ENCODE data around the gene IFNAR1. TPM values are rescaled to one million over a fixed set of nuclear protein-coding genes. Genes with fewer than 3 reads are reported as not detected.

The IFNAR1 gene
- total and polyA plus RNA-seq, 2 of the 4 experiments (the other 2 are of a cell fraction) = 7.8 to 9.9 TPM

GRCh38 chr21:33305344-33305671 is 19.5 kb upstream of the IFNAR1 start:
- Histone ChIP-seq H3K4ac (ENCODE audit: low read depth, low read length) (no peak overlapping the region), H3K14ac (replicated peaks; ENCODE audit: low read depth, low read length) (no peak overlapping the region), H2BK5ac (ENCODE audit: low read depth, low read length, poor library complexity, severe bottlenecking) (no peak overlapping the region), H3K18ac (ENCODE audit: low read depth, low read length) (no peak overlapping the region), H3K9me3 (ENCODE audit: control insufficient read depth, insufficient read depth, low read length) (peaks cover 2% of the 10 kb centered on the region; the same call in 1 of the 2 replicates), H3K4me1 (ENCODE audit: control insufficient read depth, insufficient read depth, low read length) (peaks cover 5% of the 10 kb centered on the region), H4K5ac (ENCODE audit: low read depth, low read length) (no peak overlapping the region), H3K36me3 (ENCODE audit: control insufficient read depth, insufficient read depth, low read length) (no peaks in the 10 kb centered on the region), H2AK9ac (replicated peaks; ENCODE audit: low read depth, low read length, poor library complexity) (no peak overlapping the region), H3K4me2 (ENCODE audit: low read depth, low read length) (no peak overlapping the region), H4K8ac (ENCODE audit: low read depth in 2 of 2, low read length in 2 of 2) (no peak overlapping the region), H4K91ac (ENCODE audit: insufficient read depth, low read depth, low read length) (no peak overlapping the region), H2BK15ac (ENCODE audit: low read depth, low read length) (no peak overlapping the region), H2AFZ (replicated peaks; ENCODE audit: low read length, poor library complexity) (no peak overlapping the region), H3K27me3 (ENCODE audit: control insufficient read depth, insufficient read depth, low read length) (0 out of 2 replicates have a peak, but pooled peaks cover 4% of the 10 kb centered on the region), H3K23ac (ENCODE audit: low read depth, low read length) (no peak overlapping the region), H3K9ac (ENCODE audit: low read depth, low read length) (no peak overlapping the region), H4K20me1 (ENCODE audit: insufficient read depth, low read length) (no peaks in the 10 kb centered on the region), H3K9me1 (ENCODE audit: insufficient read depth, low read length) (no peaks in the 10 kb centered on the region), H2BK120ac (ENCODE audit: low read depth, low read length) (no peak overlapping the region), H3K27ac (ENCODE audit: insufficient read depth, low read length) (no peak overlapping the region), H3K79me1 (ENCODE audit: low read depth in 1 of 2, low read length in 2 of 2) (no peaks in the 10 kb centered on the region), H3K4me3 (ENCODE audit: insufficient read depth, low read depth, low read length) (no peak overlapping the region), H2BK20ac (ENCODE audit: low read depth, low read length) (no peak overlapping the region), H2AK5ac (ENCODE audit: low read depth, low read length) (no peak overlapping the region), H3K56ac (ENCODE audit: extremely low read depth, insufficient read depth, low read length) (no peak overlapping the region)
- dilution Hi-C loops (cut with HindIII; ENCODE audit: low sequenced_read_pairs, unreplicated experiment) = no loop called here
- ChIA-PET CTCF (interaction anchor here (0.7 kb wide), 1 partner anchor 350 kb away, joined by 3 read pairs; no protein-coding TSS in a partner anchor), POLR2A (ENCODE audit: unreplicated experiment) (no interaction called here)
- TF ChIP-seq RCOR1 (IDR thresholded peaks at IDR 0.05; ENCODE audit: insufficient replicate concordance, low read length) = no peak
- TF ChIP-seq USF2 (IDR thresholded peaks at IDR 0.05; ENCODE audit: low read depth, low read length) = no peak
- TF ChIP-seq CEBPB (IDR thresholded peaks at IDR 0.05; ENCODE audit: low read depth, low read length) = no peak
- TF ChIP-seq BHLHE40 (IDR thresholded peaks at IDR 0.05; ENCODE audit: low read depth, low read length) = no peak
- in situ Hi-C loops (cut with MboI; ENCODE audit: low sequenced_read_pairs) = no loop called here
- no TSS peak for BruUV-seq (replicated peaks)
- no peak for ATAC-seq (ENCODE audit: low read depth)
- no peak for DNase-seq
- intact Hi-C loops (cut with micrococcal nuclease) = no loop called here
- 33% methylated on average over 1 of the region's 4 CpGs; no CpG with 5 or more reads in 1 of the 2 experiments for WGBS, 2 experiments (ENCODE audit: extremely low coverage in 2 of 2, insufficient read length in 1 of 2)

All from IMR-90 (cell line).